ENCODE results near the gene SMPD4.
"Not testable (repeated sequence)": the region's sequence is repeated elsewhere in the genome, so short reads cannot be mapped to it uniquely, and the experiment has no call there.

SMPD4 gene

GRCh38 chr2:130135692-130136541 lies 45.5 kb downstream of the SMPD4 start:
- no peaks in the 10 kb centered on the region for H3K79me2 ChIP-seq

GRCh38 chr2:130129120-130129829 lies 52.1 kb downstream of the SMPD4 start, which contains the start of gene POTEF:
Gene POTEF (minus strand): TSS chr2:130129222. CDS start chr2:130120515, 8,707 bp downstream.
- not testable (repeated sequence) for H3K79me2 ChIP-seq; H3K9ac ChIP-seq; H3K4me1 ChIP-seq; H3K27me3 ChIP-seq (ENCODE audit: control insufficient read depth, insufficient read depth, low read length); H3K4me3 ChIP-seq (ENCODE audit: low read depth, low read length); H2AFZ ChIP-seq; H3K36me3 ChIP-seq (ENCODE audit: control insufficient read depth, insufficient read depth, low read length); H3K27ac ChIP-seq; H3K9me3 ChIP-seq (ENCODE audit: control insufficient read depth, low read length); H3K4me2 ChIP-seq (ENCODE audit: low read length)

More at GRCh38 chr2:130135692-130136541, 45.5 kb downstream of the SMPD4 start:
- no peak overlapping the region for H3K4me2 ChIP-seq (ENCODE audit: low read length)
- H3K9ac ChIP-seq, result no peak overlapping the region
- no peaks in the 10 kb centered on the region for H3K4me1 ChIP-seq
- no peak for TF ChIP-seq CTCF (IDR thresholded peaks at IDR 0.05)
- no peak overlapping the region for H3K27ac ChIP-seq
- no peaks in the 10 kb centered on the region for H3K9me3 ChIP-seq (ENCODE audit: control insufficient read depth, low read length)
- H3K4me3 ChIP-seq (ENCODE audit: low read depth, low read length), result no peak overlapping the region
- H3K27me3 ChIP-seq (ENCODE audit: control insufficient read depth, insufficient read depth, low read length), result no peaks in the 10 kb centered on the region
- no peaks in the 10 kb centered on the region for H3K36me3 ChIP-seq (ENCODE audit: control insufficient read depth, insufficient read depth, low read length)
- no peak overlapping the region for H2AFZ ChIP-seq

GRCh38 chr2:130128464-130128863 lies 52.9 kb downstream of the SMPD4 start:
- H3K27me3 ChIP-seq (ENCODE audit: control insufficient read depth, insufficient read depth, low read length); H3K4me2 ChIP-seq (ENCODE audit: low read length); H3K4me3 ChIP-seq (ENCODE audit: low read depth, low read length); H2AFZ ChIP-seq; H3K27ac ChIP-seq; H3K9ac ChIP-seq; H3K36me3 ChIP-seq (ENCODE audit: control insufficient read depth, insufficient read depth, low read length); H3K79me2 ChIP-seq; H3K4me1 ChIP-seq; H3K9me3 ChIP-seq (ENCODE audit: control insufficient read depth, low read length): not testable (repeated sequence)

GRCh38 chr2:130127726-130128125 lies 53.7 kb downstream of the SMPD4 start:
- not testable (repeated sequence) for H3K4me2 ChIP-seq (ENCODE audit: low read length); H2AFZ ChIP-seq; H3K27me3 ChIP-seq (ENCODE audit: control insufficient read depth, insufficient read depth, low read length); H3K9ac ChIP-seq; H3K9me3 ChIP-seq (ENCODE audit: control insufficient read depth, low read length); H3K27ac ChIP-seq; H3K4me3 ChIP-seq (ENCODE audit: low read depth, low read length); H3K79me2 ChIP-seq; H3K4me1 ChIP-seq; H3K36me3 ChIP-seq (ENCODE audit: control insufficient read depth, insufficient read depth, low read length)

- H3K79me2 ChIP-seq; H3K27me3 ChIP-seq (ENCODE audit: control insufficient read depth, insufficient read depth, low read length); H3K27ac ChIP-seq; H3K36me3 ChIP-seq (ENCODE audit: control insufficient read depth, insufficient read depth, low read length); H3K9ac ChIP-seq; H3K4me2 ChIP-seq (ENCODE audit: low read length); H3K4me1 ChIP-seq; H3K4me3 ChIP-seq (ENCODE audit: low read depth, low read length); H3K9me3 ChIP-seq (ENCODE audit: control insufficient read depth, low read length); H2AFZ ChIP-seq: not testable (repeated sequence)
Measured at GRCh38 chr2:130120924-130121323, 60.5 kb downstream of the SMPD4 start.

GRCh38 chr2:130102597-130103363 lies 78.6 kb downstream of the SMPD4 start:
- not testable (repeated sequence) for H3K36me3 ChIP-seq (ENCODE audit: control insufficient read depth, insufficient read depth, low read length); H3K9ac ChIP-seq; H3K4me2 ChIP-seq (ENCODE audit: low read length)

More at GRCh38 chr2:130102597-130103363, 78.6 kb downstream of the SMPD4 start:
- not testable (repeated sequence) for H3K4me1 ChIP-seq; H3K9me3 ChIP-seq (ENCODE audit: control insufficient read depth, low read length); H3K27me3 ChIP-seq (ENCODE audit: control insufficient read depth, insufficient read depth, low read length); H2AFZ ChIP-seq; H3K4me3 ChIP-seq (ENCODE audit: low read depth, low read length); H3K27ac ChIP-seq; H3K79me2 ChIP-seq

Data from parathyroid adenoma (tissue), 2 donors.